Bronchial epithelial cell (primary cell): Measurements from ENCODE around the gene PAK1. TPM values are rescaled to one million over a fixed set of nuclear protein-coding genes. Genes with fewer than 3 reads are reported as not detected.
"Not testable (repeated sequence)": the region's sequence is repeated elsewhere in the genome, so short reads cannot be mapped to it uniquely, and the experiment has no call there.

Experiments used
- DNase-seq: peaks from one replicate; pipeline ENCODE4 v3.0.0-alpha.2; 2010; ENCODE audit warnings: low read depth
- FAIRE-seq: peaks from 2 replicates; lab custom pipeline; 2011; peaks lifted over from hg19 to GRCh38; lab: Jason Lieb, UNC
- H3K27me3 ChIP-seq: 2 replicates; pipeline ENCODE4 v1.5.1; 2011; ENCODE audit warnings: low read length; ENCODE audit not compliant: control insufficient read depth, insufficient read depth
- H3K36me3 ChIP-seq: 2 replicates; pipeline ENCODE4 v1.5.1; 2011; ENCODE audit warnings: low read length; ENCODE audit not compliant: control insufficient read depth, insufficient read depth
- H3K4me3 ChIP-seq: 2 replicates; pipeline ENCODE4 v1.5.1; 2011; ENCODE audit warnings: mild to moderate bottlenecking, low read depth, low read length, control low read depth
- total RNA-seq: library from RNA; depleted of rRNA; stranded (reverse); fragments of >200 nt; gene quantifications from 2 replicates; pipeline ENCODE4 v1.2.1, GENCODE V29; 2014
- TF ChIP-seq, protein P1 (sequence below): IDR thresholded peaks from 2 replicates; pipeline ENCODE4 v1.5.1; 2011; ENCODE audit warnings: mild to moderate bottlenecking, moderate library complexity, low read length, control low read depth, inconsistent platforms; ENCODE audit not compliant: insufficient read depth, severe bottlenecking

The PAK1 gene
- total RNA-seq, 1 donor from 2014 or later = 35.8 TPM

- TF ChIP-seq, protein P1, sequence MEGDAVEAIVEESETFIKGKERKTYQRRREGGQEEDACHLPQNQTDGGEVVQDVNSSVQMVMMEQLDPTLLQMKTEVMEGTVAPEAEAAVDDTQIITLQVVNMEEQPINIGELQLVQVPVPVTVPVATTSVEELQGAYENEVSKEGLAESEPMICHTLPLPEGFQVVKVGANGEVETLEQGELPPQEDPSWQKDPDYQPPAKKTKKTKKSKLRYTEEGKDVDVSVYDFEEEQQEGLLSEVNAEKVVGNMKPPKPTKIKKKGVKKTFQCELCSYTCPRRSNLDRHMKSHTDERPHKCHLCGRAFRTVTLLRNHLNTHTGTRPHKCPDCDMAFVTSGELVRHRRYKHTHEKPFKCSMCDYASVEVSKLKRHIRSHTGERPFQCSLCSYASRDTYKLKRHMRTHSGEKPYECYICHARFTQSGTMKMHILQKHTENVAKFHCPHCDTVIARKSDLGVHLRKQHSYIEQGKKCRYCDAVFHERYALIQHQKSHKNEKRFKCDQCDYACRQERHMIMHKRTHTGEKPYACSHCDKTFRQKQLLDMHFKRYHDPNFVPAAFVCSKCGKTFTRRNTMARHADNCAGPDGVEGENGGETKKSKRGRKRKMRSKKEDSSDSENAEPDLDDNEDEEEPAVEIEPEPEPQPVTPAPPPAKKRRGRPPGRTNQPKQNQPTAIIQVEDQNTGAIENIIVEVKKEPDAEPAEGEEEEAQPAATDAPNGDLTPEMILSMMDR = no peak
- Histone ChIP-seq H3K27me3 (peaks cover 6% of the 10 kb centered on the region), H3K36me3 (no peaks in the 10 kb centered on the region), H3K4me3 (no peak overlapping the region)
- no peak for DNase-seq
- FAIRE-seq = no peak
These were observed 27.9 kb upstream of the PAK1 start for GRCh38 chr11:77501758-77502157.

GRCh38 chr11:77497368-77497767 is 23.5 kb upstream of the PAK1 start:
- no peaks in the 10 kb centered on the region for H3K36me3 ChIP-seq
- FAIRE-seq (peak; percentile 47), DNase-seq (no peak)
- no peak overlapping the region for H3K4me3 ChIP-seq
- TF ChIP-seq, protein P1 = no peak
- H3K27me3 ChIP-seq = peaks cover 3% of the 10 kb centered on the region

GRCh38 chr11:77495526-77495925 is 21.6 kb upstream of the PAK1 start:
- Histone ChIP-seq H3K27me3 (no peaks in the 10 kb centered on the region), H3K4me3 (no peak overlapping the region), H3K36me3 (no peaks in the 10 kb centered on the region)
- no peak for FAIRE-seq
- DNase-seq = no peak
- TF ChIP-seq, protein P1 = no peak

GRCh38 chr11:77490035-77490434 is 16.1 kb upstream of the PAK1 start:
- not testable (repeated sequence) for DNase-seq, H3K4me3 ChIP-seq, FAIRE-seq, H3K27me3 ChIP-seq, H3K36me3 ChIP-seq

DNA sequence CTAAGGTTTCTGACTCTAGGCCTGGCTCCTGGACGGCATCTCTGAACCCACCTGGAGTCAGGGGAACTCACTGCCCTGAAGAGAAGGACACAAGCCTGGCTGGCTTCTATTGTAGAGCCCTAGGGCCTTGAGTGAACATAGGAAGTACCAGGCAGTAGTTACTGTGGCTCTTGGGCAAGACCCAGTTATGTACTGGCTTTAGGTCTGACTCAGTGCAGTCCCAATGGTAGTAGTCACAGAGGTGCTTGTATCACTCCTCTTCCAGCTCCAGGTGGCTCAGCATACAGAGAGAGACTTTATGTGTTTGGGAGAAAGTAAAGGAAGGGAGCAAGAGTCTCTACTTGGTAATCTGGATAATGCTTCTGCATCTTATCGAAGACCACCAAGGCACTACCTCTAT is 13.9 kb upstream of the PAK1 start:
- no peak overlapping the region for H3K4me3 ChIP-seq
- H3K27me3 ChIP-seq = peaks cover 2% of the 10 kb centered on the region
- TF ChIP-seq, protein P1 = no peak
- DNase-seq (peak; percentile 85), FAIRE-seq (no peak)
- no peaks in the 10 kb centered on the region for H3K36me3 ChIP-seq

DNA sequence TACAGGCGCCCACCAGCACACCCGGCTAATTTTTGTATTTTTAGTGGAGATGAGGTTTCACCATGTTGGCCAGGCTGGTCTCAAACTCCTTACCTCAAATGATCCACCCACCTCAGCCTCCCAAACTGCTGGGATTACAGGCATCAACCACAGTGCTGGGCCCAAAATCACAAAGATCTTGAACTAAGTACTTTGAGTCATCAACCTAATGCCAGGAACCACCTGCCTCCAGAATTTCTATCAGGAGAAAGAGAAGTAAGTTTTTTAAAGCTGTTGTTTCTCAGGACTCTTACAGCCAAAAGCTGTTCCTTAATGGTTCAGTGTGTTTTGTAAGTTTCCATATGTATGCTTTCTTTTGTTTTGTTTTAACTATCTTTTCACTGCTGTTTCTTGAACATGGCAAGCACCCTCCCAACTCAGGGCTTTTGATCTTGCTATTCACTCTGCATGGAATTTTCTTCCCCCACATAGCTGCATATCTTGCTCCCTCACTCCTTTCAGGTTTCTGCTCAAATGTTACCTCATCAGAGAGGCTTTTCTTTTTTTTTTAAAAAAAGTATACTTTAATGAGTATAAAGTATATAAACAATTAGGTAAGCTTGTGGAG is 6.0 kb upstream of the PAK1 start:
- no peak for FAIRE-seq

More for the DNA sequence above, 6.0 kb upstream of the PAK1 start:
- DNase-seq = no peak
- TF ChIP-seq, protein P1 = no peak
- Histone ChIP-seq H3K27me3 (no peaks in the 10 kb centered on the region), H3K4me3 (no peak overlapping the region), H3K36me3 (no peaks in the 10 kb centered on the region)
